HG03432 (cell line): ENCODE results near the gene MPC1.
"Not testable (repeated sequence)": the region's sequence is repeated elsewhere in the genome, so short reads cannot be mapped to it uniquely, and the experiment has no call there.

Experiments used
- ATAC-seq: cut with Tn5 transposase; IDR thresholded peaks from one replicate; pipeline ENCODE4 v1.9.1; 2021; ENCODE audit warnings: mild to moderate bottlenecking, moderate library complexity; ENCODE audit not compliant: unreplicated experiment

The MPC1 gene

DNA sequence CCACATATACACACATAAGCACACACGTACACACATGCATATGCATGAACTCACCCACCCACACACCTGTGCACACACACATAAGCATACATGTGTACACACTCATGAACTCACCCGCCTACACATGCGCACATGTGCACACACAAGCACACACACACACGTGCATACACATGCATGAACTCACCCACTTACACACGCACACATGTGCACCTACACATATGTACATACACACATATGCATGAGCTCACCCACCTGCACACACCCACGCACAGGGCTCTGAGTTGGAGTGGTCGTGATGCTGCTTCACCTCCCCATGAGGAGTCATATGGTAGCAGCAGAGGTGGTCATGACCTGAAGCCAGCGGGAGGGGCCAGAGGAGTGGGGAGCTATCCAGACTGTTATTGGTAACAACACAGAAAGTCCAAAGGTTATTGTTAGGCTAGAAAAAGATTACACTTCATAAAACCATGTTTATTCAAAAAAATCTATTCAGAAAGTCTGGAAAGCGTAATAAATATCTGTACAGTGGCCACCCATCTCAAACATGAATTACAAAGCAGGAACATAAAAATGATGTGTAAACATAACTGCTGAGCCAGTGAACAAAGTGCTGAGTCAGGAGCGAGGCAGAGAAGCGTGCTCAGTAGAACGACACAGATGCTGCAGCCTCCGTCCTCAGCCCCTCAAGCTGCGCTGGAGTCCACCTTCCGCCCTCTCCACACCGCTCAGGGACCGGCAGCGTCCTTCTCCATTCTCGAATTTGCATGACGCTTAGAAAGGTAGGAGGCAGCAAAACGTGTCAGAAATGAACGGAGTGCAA lies 26.4 kb upstream of the MPC1 start:
- no peak for ATAC-seq

DNA sequence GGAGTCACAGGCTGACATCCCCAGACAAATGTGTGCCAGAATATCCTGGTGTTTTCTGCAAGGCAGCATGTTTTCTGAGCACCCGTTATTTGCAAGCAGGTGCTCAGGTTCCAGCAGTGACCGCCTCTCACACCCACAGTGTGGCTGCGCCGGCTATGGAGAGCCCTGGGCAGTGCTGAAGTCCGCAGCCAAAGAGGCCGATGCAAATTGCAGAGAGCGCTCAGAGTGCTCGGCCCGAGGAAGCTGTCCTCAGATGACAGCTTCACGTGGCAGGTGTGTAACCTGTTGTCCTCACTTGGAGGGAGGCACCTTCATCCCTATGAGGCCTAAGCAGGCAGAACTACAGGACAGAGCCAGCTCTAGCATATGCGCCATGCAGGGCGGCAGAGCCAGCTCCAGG lies 23.5 kb upstream of the MPC1 start:
- no peak for ATAC-seq

DNA sequence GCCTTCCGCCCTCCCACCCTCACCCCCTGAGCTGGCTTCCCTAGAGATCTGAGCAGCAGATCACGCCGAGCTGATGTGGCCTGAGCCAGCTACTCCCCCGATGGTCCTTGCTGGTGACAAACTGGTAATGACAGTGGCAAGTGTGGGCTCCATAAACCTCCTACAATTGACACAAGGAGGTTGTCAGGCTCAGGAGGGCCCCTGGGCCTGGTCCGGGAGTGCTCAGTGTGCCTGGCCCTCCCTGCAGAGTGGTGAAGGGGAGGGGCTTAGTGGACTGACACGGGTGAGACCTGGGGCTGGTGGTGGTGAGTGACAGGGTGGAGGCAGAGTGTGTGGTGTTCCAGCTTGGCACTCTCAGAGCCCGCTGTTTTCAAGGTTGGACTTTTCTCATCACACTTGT lies 22.6 kb upstream of the MPC1 start:
- ATAC-seq = no peak

DNA sequence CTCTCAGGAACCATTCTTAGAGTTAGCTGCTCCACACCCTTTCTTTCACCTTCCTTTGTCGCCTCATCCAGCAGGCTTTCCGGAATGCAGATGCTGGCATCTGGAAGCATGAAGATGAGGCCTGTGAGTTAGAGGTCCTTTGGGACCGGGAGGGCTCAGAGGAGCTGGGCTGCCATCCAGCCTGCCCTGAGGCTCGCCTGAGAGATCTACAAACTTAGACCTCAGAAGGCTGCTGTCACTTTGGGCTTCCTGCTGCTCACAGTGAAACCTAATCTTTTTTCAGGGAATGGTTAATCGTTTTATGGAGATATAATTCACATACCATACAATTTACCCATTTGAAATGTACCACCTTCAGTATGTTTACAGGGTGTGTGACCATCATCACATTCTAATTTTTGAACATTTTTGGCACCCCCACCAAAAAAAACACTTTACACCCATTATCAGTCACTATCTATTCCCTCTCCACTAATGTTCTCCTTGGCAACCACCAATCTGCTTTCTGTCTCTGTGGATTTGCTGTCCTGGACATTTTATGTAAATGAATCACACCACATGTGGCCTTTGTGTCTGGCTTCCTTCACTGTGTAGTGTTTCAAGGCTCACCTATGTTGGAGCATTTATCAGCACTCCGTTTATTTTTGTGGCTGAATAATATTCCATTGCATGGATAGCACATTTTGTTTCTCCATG lies 20.0 kb upstream of the MPC1 start:
- ATAC-seq = no peak

DNA sequence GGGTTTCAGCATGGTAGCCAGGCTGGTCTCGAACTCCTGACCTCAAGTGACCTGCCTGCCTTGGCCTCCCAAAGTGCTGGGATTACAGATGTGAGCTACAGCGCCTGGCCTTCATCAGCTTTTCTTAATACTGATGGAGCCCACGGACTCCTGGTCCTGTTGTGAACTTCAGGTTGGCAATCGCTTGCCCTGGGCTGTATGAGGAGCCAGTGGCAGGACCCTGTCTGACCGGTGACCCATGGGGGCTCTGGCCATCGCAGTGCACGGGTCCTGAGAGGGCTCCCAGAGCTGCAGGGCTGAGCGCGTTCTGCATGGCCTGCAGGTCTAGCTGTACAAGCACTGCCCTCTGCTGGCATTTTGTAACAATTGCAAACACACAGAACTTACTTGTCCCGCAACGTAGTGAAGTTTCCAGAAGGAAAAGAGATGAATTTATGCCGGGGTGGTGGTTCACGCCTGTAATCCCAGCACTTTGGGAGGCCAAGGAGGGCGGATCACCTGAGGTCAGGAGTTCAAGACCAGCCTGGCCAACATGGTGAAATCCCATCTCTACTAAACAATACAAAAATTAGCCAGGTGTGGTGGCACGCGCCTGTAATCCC lies 18.0 kb upstream of the MPC1 start:
- peak; percentile 86 for ATAC-seq

DNA sequence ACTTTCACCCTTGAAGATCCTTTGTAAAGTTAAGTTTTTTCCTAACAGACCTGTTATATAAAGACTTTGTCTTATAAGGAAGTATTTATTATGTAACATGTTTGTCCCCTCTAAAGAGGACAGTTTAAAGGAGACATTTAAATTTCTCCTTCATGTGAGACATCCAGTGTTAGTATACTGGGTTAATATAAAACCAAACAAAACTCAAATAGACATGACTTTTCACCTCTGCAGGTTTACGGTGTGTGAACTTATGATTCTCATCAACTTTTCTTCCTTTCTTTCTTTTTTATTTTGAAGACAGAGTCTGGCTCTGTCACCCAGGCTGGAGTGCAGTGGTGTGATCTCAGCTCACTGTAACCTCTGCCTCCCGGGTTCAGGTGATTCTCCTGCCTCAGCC lies 17.4 kb upstream of the MPC1 start:
- ATAC-seq = no peak

DNA sequence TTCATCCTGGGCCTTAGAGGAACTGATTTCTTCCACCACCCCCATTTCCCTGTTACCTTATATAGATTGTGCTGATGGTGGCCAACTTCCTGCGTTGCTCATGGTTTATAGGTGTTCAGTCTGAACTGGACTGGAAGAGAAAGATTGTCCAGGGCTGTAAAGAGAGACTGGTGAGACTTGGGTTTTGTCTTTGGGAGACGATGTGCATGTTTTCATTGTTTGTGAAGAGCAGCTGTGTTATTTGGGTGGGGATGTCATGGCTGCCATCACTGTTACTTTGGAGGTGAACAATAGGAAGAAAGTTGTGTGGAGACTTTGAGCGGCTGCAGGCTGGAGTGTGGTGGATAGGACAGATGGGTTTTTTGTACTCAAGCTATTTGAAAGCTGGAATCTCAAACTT lies 15.6 kb upstream of the MPC1 start:
- no peak for ATAC-seq

DNA sequence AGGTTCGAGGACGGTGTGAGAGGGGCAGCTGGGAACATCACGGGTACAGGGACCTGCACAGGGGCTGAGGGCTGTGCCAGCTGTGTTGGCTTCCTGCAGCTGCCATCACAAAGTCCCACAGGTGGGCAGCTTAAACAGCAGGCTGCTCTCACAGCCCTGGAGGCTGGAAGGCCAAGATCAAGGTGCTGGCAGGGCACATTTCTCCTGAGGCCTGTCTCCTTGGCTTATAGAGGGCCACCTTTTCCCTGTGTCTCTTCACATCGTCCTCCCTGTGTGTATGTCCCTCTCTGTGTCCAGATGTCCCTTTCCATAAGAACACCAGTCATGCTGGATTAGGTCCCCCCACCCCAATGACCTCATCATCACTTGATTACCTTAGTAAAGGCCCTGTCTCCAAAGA lies 15.1 kb upstream of the MPC1 start:
- no peak for ATAC-seq

DNA sequence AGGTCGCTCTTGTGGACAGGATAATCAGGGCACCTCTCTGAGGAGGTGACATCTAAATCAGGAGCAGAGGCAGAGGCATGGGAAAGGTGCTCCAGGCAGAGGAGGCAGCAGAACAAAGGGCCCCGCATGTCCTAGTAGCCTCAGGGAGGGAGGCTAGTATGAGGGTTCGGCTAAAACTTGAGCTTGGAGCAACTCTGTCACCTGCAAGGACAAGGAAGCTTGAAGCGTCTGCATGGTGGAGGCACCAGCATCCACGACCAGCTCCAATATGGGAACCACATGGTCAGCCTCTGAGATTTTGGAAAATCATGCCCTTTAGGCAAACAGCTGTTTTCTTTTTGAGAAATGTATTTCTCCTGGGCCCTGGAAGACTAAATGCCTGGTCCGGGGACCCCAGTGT lies 13.0 kb upstream of the MPC1 start:
- ATAC-seq = no peak

DNA sequence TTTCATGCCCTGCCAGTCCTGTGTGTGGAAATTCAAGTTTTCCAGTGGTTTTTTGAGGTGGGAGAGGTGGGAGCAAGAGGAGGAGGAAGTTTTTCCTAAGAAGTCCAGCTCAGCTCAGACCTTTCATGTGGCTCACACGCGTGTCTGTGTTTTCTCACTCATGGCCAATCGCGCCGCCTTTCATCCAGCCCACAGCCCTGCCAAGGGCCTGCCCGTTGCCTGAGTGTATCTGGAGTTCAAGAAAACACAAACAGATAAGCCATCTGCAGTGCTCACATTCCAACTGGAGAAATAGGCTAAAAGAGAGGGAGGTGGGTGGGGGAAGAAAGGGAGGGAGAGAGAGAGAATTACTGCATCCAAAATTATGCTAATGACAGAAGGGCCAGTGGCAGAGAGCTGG lies 12.6 kb upstream of the MPC1 start:
- ATAC-seq = no peak

DNA sequence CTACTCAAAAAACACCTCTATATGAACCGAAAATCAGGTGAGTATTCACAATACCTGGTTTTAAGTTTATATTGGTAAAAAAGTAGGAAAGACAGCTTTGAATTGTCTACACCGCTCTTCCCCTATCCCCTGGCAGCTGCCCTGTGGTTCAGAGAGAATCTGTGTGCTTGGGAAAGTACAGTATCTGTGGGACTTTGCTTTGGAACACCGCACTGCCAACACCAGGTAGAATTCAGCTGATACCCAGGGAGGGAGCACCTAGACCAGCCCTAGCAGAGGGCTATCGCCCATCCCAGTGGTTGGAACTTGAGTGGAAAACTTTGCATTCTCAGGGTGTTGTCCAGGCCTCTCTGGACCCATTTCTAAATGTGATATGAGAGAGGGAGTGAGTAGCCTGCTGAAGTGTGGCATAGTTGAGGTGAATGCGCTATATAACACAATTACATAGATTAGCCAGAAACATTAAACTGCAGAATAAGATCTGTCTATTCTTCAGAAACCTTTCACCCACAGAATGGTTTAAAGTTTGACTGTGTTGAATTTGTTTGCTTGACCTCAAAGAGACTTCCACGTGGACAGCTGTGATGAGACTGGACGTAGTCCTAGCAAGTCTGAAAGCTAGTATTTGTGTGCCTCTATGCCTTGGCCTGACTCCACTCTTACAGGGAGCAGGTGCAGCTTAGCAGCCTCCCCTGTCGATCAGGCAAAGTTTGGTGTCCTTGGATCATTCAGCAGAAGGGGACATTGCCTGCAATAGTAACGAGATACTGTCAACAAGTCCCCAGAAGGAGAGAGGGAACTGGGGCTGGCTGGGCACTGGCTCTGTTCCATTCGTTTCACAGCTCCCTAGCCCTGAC lies 11.5 kb upstream of the MPC1 start:
- no peak for ATAC-seq

DNA sequence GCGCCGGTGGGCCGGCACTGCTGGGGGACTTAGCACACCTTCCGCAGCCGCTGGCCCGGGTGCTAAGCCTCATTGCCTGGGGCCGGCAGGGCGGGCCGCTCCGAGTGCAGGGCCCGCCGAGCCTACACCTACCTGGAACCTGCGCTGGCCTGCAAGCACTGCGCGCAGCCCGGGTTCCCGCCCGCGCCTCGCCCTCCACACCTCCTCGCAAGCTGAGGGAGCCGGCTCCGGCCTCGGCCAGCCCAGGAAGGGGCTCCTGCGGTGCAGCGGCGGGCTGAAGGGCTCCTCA lies 10.7 kb upstream of the MPC1 start:
- ATAC-seq = no peak

DNA sequence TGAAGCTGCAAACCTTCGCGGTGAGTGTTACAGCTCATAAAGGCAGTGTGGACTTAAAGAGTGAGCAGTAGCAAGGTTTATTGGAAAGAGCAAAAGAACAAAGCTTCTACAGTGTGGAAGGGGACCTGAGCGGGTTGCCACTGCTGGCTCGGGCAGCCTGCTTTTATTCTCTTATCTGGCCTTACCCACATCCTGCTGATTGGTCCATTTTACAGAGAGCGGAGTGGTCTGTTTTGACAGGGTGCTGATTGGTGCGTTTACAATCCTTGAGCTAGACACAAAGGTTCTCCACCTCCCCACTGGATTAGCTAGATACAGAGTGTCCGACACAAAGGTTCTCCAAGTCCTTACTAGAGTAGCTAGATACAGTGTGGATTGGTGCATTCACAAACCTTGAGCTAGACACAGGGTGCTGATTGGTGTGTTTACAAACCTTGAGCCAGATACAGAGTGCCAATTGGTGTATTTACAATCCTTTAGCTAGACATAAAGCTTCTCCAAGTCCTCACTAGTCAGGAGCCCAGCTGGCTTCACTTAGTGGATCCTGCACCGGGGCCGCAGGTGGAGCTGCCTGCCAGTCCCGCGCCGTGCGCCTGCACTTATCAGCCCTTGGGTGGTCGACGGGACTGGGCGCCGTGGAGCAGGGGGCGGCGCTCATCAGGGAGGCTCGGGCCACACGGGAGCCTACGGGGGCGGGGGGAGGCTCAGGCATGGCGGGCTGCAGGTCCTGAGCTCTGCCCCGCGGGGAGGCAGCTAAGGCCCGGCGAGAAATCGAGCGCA lies 10.2 kb upstream of the MPC1 start:
- ATAC-seq = not testable (repeated sequence)

DNA sequence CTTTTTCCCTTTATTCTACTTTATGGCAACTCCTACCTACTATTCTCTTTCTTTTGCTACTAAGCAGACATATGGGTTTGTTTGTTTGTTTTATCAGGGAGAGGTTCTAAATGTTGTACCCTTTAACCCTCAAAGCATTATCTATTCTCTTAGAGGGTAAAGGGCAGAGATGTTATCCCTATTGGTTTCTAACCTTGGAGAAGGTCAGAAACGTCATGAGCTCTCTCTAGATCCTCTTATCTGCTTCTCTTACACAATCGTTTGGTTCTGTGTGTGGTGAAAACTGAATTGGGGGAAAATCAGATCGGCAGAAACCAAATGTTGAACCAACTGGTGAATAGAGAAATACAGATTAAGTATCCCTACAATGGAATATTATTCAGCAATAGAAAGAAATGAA lies 6.4 kb upstream of the MPC1 start:
- no peak for ATAC-seq

DNA sequence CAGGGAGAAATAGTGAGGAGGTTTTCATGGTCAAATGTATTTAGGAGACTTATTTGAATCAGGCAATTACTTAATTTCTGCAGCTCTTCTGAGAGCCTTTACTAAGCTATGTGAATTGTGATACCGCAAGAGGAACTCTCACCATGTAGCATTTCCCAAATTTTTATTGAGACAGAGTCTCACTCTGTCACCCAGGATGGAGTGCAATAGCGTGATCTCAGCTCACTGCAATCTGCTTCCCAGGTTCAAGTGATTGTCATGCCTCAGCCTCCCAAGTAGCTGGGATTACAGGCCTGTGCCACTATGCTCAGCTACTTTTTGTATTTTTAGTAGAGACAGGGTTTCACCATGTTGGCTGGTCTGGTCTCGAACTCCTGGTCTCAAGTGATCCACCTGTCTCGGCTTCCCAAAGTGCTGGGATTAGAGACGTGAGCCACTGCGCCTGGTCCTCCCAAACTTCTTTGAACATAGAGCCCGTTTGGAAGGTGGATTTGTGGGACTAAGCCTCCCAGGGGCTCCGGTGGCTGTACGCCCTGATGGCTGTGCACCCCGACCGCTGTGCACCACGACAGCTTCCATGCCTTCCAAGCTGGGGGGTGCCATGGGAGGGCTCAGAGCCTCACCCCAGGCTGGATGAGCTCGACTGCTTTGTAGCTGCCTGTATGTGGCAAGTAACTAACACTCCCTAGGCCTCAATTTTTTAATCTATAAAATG lies 5.7 kb upstream of the MPC1 start:
- ATAC-seq = no peak

DNA sequence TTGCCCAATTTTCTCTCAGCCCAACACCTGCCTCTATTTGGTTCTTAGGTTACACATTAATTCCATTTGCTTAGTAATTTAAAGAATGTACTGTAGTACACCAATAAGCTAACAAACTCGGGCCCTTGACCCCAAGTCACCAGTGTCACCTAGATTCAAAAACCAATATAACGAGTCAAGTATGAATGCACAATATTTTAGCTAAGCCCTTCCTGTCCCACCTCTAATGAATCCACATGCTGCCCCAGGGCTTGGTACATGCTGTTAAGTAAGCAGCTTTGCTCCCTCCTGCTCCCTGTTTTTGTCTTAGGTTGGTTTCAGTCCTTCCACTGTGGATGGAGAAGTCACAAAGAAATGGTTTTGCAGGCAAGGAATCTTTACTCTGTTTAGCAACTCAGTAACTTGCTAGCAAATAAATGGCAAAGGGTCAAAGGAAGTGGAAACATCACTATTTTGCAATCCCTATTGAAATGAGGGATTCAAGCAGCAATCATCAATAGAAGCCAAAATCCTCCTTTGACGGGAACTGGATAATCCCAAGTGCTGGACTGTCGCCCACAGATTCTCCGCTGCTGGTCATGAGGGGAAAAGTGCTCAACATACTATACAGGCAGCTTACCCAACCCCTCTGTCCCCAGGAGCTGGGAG lies 5.0 kb upstream of the MPC1 start:
- ATAC-seq = no peak

DNA sequence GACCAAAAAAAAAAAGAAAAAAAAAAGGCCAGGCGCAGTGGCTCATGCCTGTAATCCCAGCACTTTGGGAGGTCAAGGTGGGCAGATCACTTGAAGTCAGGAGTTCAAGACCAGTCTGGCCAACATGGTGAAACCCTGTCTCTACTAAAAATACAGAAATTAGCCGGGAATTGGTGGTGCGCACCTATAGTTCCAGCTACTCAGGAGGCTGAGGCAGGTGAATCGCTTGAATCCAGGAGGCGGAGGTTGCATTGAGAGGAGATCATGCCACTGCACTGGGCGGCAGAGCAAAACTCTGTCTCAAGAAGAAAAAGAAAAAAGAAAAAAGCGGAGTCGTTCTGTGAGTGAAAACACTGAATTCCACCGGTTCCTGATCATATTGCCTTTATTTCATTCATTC lies 4.4 kb upstream of the MPC1 start:
- ATAC-seq = not testable (repeated sequence)

DNA sequence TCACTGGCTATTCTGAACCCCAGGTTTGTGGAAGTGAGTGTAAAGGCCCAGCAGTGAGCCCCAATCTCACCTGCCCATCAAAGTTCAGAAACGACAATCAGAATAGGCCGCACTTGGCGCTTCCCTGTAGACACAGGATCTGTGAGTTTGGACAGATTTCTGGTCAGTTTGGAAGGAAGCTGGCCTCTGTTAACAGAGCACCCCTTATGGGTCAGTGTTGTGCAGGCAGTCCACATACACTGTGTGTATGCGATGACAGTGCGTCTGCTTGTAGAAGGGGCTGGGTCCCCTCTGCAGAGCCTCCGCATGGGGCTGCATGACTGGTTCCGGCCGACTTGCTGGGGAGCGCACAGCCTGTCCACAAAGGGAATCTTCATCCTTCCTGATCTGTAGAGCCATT lies 3.4 kb upstream of the MPC1 start:
- ATAC-seq = no peak

DNA sequence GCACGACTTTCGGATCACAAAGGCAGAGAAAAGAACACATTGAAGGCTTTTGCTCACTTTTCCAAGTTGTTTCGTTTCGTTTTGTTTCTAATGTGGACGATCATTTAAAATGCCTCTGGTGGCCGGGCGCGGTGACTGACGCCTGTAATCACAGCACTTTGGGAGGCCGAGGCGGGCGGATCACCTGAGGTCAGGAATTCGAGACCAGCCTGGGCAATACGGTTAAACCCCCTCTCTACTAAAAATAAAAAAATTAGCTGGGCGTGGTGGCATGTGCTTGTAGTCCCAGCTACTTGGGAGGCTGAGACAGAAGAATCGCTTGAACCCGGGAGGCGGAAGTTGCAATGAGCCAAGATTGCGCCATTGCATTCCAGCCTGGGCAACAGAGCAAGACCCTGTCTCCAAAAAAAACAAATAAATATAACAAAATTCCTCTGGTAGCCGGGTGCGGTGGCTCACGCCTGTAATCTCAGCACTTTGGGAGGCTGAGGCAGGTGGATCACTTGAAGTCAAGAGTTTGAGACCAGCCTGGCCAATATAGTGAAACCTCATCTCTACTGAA lies 1.1 kb upstream of the MPC1 start:
- peak; percentile 0 for ATAC-seq
